ENCODE data around the gene CTCF.

Gene CTCF

DNA sequence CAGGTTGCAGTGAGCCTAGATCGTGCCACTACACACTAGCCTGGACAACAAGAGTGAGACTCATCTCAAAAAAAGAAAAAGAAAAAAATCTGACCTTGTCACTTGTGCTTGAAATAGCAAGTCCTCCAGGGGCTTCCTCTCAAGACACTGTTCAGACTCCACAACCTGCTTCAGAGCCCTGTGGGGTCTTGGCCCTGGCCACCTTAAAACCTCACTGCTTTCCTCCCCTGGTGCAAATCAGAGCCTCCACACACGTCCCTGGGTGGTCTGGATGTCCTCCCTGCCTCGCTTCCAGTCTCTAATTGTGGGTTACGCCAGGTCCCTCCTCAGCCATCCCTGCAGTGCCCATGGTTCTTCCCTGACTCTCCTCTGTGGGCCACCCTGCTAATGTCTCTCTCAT lies 93.0 kb downstream of the CTCF start:
- DNase-seq, result no peak

DNA sequence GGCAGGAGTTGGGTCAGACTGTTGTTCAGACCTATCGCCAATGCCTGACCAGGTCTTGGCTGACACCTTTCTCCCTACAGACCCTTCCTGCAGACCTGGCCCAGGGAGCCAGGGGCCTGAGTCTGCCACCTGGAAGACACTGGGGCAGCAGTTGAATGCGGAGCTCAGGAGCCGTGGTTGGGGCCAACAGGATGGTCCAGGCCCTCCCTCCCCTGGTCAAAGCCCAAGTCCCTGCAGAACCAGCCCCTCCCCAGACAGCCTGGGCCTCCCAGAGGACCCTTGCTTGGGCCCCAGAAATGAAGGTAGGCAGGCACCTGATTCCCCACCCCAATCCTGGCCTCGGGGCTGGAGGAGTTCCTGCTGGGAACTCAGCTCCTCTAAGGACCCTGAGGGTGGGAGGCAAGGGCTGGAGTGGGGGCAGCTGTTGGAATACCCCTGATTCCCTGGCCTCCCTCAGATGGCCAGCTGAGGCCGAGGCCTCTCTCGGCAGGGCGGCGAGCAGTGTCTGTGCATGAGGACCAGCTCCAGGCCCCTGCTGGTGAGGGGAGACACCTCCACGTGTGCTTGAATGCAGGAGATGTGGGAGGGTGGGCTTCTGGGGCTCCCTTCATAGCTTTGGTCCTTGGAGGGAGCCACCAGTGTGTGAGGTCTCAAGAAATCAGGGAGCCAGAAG lies 94.2 kb downstream of the CTCF start:
- DNase-seq, result no peak

DNA sequence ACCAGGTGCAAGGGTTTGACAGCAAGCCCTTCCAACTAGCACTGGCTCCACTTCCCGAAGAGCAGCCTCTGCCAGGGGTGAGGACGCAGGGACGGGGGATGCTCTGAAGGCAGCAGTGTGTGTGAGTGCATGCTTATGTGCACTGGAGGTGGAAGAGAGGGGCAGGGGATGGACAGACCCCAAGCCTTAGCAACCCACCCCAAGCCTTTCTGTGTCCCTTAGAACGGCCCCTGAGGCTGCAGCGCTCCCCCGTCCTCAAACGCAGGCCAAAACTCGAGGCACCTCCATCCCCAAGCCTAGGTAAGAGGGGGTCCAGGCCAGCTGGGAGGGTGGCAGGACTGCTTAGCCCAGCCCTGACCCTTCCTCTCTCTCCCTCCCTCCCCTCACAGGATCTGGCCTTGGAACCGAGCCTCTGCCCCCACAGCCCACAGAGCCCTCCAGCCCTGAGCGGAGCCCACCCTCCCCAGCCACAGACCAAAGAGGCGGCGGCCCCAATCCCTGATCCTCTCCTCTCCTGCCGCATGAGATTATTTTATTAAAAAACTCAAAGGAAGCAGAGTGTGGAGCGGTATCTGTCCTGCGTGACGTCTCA lies 94.8 kb downstream of the CTCF start:
- no peak for DNase-seq

DNA sequence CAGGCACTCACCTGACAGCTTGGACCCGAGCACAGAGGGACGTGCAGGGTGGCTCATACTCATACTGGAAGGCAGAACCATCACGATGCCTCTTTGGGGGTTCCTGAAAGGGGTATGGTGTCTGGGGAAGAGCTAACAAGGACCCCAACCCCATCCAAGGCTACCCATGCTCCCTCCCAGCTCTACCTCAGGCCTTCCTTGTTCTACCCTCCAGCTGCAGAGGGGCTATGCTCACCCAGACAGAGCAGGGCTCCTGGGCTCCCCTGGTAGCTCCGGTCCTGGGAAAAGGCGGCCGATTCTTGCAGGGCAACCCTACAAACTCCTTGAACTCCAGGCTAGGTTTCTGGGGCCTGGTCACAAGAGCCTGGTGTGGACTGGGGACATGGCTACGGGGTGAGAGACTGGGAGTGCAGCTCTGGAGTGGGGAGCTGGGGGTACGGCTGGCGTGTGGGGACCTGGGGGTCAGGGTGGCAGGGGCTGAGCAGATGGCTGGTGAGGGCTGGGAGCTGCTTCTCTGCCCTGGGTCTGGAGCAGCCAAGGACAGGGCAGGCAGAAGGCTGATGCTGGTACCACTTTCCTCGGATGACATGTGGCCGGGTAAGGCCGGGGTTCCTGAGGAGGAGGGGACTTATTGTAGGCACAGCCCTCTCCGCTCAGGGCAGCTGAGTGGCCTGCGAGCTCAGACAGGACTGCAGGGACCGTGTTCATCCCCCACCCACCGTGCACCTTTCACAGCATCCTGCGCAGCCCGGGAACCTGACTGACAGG lies 95.6 kb downstream of the CTCF start:
- DNase-seq, result no peak

DNA sequence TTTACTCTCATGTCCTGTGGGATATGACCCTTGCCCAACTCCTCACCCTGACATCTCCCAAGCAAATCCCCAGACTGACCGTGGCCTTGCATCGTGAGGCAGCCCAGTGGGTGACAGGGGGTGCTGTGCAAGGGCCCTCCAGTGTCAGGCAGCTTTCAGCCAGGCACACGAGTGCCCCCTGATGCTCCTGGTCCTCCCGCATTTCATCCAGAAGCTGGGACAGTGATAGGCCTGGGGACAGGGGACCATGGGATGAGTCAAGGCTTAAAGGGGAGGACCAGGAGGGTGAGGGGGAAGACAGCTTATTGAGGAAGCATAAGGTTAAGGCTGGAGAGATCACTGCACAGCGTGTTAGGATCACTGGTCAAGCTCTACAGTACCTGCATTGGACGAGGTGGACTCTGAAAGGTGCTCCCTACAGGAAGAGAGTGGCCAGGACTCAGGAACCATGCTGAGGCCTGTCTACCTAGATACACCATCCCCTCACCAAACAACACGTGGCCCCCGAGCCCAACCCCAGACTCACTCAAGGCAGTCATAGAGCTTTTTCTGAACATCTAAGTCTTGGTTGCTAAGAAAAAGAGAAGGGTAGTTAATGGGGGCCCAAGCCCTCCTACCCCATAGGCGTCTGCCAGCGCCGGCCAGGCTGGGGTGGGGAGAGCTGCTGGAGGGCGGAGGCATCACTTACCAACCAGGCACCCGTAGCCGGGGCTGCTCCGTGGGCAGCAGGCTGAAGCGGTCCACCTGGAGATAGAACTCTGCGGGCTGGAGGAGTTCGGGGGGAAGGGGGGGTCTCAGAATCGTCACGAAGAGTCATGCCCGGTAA lies 96.7 kb downstream of the CTCF start:
- no peak for DNase-seq

DNA sequence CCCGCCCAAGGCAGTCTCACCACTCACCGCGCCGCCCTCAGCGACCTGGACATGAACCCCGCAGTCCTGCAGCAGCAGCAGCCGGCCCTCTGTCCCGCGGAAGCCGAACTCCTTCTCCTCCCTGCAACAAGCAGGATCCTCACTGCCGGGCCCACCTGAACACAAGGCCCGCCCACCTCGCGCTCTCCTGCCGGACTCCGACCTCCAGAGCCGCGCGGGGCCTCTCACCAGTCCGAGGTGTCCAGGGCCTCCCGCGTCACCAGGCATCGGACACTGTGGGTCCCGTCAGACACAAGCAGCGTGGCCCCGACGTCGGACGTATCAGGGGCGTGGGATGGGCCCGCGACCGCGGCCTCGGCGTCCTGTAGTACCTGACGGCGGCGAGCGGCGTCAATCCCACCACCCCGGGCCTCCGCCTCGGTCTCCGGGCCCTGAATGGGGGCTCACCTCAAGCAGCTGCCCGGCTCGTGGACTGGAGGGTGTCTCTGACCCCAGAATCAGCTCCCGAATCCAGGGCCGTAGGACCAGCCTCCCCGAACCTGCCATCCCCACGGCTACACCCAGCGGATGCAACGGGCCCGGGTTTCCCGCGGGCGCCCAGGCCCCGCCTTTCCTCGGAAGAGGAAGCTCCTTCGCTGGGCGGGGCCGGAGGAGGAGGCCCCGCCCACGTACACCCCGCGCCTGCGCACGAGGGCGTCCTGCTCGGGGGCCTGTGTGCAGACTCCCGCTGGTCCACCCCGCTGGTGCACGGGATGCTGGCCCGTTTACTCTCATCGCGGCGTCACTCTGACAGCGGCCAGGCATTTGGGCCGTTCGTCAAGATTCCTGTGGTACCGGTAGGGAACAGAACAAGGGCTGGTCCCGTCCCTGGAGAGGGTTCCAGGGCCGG lies 97.6 kb downstream of the CTCF start, which contains the start of gene ACD:
ACD (minus strand) TSS at position 586 of the 889 bp plus-strand sequence; CDS start at position 546, 40 bp downstream.
- DNase-seq, result peak; percentile 50

DNA sequence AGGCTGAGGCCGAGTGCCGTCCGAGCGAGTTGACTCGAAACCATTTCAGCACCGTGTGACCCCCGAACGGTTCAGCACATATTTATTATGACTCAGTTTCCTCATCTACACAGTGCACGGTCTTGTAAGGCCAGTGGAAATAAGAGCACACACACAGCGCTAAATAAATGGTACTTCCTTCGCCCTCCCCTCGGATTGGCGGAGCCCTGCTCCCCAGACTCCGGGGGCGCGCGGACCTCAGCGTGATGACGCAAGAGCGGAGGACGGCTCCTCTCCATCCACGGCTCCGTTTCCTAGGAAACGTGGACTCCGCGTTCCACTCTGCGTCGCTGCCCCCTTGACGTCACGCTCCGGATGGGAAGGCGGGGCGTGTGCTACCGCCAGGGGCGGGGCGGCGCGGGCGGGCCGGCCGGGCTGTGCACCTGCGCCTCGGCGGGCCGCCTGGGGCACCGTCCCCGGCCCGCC lies 98.3 kb downstream of the CTCF start, which contains the start of gene PARD6A:
PARD6A (plus strand) TSS at position 397 of the 465 bp plus-strand sequence. CDS start 79 bp downstream, outside the sequence.
- peak; percentile 82 for DNase-seq

DNA sequence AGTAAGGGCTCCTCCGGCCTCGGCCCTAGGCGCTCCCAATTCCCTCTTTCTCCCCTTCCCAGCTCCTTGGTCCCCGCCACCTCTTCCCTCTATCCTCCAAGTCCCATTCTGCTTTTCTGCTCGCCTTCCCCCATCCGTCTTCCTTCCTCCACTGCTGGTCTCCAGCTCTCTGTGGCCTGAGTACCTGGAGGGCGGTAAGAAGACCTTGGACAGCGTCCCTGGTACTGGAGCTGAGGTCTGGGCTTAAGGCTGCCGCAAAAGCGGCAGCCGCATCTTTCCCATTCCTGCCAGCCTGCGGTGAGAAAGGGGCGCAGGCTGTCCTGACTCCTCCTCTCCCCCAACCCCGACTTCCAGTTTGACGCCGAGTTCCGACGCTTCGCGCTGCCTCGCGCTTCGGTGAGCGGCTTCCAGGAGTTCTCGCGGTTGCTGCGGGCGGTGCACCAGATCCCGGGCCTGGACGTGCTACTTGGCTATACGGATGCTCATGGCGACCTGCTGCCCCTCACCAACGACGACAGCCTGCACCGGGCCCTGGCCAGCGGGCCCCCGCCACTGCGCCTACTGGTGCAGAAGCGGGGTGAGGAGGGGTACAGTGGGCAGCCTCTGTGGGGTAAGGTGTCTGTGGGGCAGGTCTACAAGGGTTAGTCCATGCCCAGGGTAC lies 98.9 kb downstream of the CTCF start:
- no peak for DNase-seq

DNA sequence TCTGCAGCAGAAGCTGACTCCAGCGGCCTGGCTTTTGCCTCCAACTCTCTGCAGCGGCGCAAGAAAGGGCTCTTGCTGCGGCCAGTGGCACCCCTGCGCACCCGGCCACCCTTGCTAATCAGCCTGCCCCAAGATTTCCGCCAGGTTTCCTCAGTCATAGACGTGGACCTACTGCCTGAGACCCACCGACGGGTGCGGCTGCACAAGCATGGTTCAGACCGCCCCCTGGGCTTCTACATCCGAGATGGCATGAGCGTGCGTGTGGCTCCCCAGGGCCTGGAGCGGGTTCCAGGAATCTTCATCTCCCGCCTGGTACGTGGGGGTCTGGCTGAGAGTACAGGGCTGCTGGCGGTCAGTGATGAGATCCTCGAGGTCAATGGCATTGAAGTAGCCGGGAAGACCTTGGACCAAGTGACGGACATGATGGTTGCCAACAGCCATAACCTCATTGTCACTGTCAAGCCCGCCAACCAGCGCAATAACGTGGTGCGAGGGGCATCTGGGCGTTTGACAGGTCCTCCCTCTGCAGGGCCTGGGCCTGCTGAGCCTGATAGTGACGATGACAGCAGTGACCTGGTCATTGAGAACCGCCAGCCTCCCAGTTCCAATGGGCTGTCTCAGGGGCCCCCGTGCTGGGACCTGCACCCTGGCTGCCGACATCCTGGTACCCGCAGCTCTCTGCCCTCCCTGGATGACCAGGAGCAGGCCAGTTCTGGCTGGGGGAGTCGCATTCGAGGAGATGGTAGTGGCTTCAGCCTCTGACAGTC lies 99.7 kb downstream of the CTCF start:
- no peak for DNase-seq

DNA sequence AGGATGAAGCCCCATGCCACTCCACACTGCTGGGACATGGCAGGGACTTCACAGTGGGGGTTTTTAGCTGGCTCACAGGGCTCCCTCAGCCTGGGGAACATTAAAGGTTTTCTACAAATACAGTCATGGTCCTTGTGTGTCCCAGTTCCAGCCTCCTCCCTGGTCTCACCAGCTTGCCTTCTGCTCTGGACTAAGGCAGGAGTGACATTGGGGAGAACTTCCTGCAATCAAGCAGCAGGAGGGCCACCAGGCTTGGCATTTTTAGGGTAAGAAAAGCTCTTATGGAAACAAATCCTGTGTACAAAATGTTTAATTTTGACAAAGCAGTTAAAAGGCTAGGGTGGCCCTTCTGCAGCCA lies 100.3 kb downstream of the CTCF start:
- DNase-seq, result no peak

DNA sequence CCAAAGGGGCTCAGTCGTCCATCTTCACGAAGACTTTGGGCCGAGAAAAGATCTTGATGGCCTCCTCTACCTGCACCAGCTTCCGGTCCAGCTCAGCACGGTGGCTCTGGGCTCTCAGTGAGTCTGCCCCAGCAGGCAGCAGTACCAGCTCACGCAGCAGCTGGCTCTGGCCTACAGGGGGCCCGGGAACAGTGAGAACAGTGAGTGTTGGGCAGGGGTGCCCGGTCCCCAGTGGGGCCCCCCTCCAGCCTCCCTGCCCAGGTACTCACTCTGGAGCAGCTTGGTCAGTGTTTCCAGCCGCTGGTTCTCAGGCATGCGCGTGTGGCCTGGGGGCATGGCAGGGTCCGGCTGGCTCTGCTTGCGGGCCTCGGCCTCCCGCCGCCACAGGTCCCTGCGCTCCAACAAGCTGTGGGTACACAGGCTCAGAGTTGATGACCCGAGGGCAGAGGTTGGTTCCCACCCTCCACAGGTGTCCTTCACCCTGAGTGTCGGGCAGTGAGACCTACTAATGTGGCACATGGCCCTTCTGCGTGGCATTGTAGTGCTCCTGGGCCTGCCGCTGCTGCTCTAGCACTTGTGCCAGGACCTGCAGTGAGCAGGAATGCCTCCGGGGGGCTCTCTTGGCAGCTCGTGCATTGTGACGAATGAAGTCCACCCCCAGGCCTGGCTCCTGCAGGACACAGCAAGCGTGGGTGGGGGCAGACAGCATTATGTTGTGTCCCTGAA lies 101.0 kb downstream of the CTCF start:
- DNase-seq, result no peak

DNA sequence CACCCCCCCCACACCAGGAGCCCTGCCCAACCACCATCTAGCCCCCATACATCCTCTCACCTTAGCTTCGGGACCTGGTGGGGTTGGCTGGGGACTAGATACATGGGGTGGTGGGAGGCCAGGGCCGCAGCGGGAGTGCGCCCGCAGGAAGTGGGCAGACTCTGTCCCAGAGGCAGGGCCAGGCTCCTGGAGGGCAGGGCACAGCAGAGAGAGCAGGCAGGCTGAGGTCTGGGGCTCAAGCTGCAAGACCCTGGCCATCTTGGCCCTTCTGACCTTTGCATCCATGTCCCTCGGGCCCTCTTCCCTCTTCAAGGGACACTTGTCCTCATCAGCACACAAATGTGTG lies 101.5 kb downstream of the CTCF start:
- no peak for DNase-seq

DNA sequence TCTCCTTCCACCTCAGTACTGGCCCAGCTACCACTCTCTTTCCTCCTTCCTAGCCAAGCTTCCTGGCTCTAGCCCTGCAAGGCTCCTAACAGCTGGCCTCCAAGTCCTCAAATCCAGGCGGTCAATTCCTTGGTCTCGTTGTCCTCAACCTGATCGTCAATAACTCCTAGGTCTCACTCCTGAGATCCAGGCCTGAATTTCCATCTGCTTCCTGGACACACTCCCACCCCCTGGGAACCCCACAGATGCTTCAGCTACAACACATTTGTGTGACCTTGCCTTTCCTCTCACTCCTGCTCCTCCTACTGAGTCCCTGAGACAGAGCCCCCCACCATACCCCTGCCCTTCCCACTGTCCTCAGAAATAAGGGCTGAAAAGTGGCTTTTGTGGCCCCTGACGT lies 101.9 kb downstream of the CTCF start:
- DNase-seq, result no peak

DNA sequence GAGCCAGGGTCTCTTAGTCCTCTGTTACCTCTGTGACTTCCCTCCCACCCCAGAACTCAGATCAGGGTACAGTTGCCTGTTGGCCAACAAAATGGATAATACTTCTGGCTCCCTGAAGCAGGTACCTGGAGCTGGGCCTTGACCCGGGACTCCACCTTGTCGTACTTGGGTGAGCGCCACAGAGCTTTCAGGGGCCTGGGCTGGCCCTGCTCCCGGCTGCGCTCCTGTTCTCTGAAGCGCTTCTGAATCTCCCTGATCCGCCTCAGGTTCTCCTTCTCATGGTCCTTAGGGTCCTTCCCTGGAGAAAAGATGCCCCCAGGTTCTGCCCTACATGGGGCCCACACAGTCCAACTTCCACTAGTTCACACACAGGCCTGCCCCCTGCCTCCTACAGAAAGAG lies 102.5 kb downstream of the CTCF start:
- DNase-seq, result no peak

DNA sequence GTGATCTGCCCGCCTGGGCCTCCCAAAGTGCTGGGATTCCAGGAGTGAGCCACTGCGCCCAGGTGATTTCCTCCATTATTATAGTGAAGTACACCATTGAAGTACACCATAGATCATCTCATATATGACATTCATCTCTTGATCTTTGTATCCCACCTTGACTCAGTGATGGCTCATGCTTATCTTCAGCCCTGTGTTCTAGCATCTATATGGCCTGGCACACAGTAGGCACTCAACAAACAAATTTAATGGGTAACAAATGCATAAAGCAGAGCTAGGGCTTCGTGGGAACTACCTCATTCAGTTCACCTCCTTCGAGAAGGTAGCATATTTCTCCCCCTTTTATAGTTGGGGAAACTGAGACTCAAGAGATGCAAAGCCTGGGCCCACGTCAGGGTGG lies 103.3 kb downstream of the CTCF start:
- DNase-seq, result no peak

DNA sequence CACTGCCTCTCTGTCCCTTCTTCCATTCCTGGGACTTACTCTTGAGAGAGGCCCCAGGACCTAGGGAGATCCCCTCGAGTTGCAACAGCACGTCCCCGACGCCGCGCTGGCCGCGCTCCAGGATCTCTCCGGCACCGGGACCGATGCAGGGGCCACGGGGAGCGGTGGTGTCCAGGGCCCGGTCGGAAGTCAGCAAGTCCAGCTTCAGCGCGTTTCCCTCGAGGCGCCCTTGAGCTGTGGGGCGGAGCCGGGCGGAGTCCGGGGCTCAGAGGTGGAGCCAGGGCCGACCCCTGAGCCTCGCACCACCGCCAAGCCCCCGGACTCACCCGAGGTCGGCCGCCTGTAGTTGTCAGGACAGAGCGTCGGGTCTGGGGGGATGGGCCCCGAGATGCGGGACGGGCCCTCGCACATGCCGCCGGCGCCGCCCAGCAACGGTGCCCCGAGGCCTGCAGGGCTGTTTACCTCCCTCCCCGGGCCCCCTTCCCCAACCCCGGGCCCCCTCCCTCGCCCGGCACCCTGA lies 103.8 kb downstream of the CTCF start:
- no peak for DNase-seq

DNA sequence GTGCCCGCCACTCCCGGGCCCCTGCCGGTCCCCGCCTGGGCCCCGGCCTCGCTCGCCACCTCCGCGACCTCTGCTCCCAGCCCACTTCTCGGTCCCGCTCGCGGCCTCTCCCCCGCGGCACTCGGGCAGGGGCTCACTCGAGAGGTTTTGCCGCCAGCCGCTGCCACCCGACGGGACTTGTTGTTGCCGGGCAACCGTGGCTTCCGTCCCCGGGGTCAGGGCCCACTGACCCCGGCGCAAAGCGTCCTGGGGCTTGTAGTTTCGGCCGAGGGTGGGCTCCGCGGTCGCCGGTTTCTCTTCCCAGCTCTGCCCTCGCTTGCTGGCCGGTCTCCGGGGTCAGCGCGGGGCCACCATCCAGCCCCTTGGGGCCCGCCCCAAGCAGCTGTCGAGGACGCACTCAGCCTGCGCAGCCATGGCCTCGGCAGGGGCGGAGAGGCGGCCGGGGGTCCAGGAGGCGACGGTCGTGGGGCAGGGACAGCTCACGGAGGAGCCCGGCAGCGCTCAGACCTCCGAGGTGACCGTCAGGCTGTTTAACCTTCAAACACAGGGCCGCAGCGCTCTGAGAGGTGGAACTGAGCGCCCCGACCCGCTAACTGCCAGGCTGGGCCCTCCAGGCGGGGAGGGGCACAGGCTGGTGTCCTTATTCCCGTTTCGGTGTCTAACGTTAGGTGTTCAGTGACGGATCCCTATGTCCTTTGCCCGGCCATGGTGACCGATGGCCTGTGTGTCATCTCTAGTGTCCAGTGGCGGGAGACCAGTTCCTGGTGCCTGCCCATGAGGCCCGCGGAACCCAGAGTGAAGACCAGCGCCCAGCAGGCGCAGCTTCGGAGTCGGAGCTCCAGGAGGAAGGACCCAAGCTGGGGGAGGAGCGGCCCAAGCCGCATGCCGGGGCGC lies 104.5 kb downstream of the CTCF start, which contains the start of the genes C16orf86 and ENKD1:
C16orf86 (plus strand) TSS at position 256 of the 894 bp plus-strand sequence; CDS start at position 413, 157 bp downstream.
ENKD1 (minus strand) TSS at position 192 of the 894 bp plus-strand sequence. CDS start 308 bp downstream, outside the sequence.
- DNase-seq, result peak; percentile 14

DNA sequence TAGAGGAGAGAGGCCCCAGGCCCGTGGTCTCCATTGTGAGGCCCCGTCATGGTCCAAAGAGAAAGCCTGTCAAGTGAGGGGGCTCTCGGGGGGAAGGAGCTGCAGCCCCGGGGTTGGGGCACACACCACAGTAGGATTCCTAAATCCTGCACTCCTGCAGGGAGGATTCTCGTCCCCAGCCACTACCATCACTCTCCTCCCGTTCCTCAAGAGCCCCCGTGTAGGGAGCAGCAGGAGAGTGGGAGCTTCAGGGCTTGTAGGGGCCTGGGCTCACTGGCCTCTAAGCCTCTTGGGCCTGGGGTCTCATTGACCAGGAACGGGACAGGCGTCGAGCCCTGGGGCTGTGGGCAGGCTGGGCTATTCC lies 105.1 kb downstream of the CTCF start:
- no peak for DNase-seq
